ENCODE data around the gene COL15A1. TPM values are rescaled to one million over a fixed set of nuclear protein-coding genes. Genes with fewer than 3 reads are reported as not detected.

The COL15A1 gene
- total and polyA plus RNA-seq, 2 of the 13 experiments (the other 11 are each of a cell fraction or from before 2014, with no cell fraction given): not detected

DNA sequence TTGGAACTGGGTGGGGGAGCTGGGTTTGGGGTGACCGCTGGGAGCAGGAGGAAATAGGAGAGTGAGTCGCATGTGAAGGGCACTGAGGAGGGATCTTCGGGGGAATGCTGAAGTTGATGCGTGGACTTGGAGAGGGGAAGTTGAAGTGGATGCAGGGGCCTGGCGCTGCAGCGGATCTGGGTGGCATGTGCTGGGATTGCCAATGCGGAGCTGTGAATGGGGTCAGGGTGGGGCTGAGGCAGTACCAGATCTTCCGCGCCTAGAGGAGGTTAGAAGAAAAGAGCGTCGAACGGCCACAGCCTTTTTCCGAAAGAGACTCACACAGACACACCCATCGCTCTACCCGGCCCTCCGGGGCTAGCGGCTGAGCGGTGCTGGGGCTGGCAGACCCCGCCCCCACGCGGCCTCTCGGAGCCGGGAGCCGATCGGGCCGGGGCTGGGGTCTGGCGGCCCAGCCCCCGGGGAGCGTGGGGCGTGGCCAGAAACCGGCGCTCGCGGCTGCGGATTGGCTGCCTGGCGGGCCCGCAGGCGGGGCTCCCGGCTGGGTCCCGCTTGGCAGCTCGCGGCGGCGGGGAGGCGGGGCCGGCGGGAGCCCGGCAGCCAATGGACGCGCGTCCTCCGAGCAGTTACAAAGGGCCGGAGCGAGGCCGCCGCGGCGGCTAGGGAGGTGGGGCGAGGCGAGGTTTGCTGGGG is 160.9 kb downstream of the COL15A1 start, which contains the start of gene TGFBR1 (continued):
- TF ChIP-seq, protein P1, sequence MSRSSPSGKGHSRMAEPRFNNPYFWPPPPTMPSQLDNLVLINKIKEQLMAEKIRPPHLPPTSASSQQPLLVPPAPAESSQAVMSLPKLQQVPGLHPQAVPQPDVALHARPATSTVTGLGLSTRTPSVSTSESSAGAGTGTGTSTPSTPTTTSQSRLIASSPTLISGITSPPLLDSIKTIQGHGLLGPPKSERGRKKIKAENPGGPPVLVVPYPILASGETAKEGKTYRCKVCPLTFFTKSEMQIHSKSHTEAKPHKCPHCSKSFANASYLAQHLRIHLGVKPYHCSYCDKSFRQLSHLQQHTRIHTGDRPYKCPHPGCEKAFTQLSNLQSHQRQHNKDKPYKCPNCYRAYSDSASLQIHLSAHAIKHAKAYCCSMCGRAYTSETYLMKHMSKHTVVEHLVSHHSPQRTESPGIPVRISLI (CRISPR knock-in tag; IDR thresholded peaks at IDR 0.05; ENCODE audit: borderline replicate concordance): no peak
- TF ChIP-seq YEATS2 (CRISPR knock-in tag; IDR thresholded peaks at IDR 0.05; ENCODE audit: borderline replicate concordance) (0 out of 2 replicates have a peak, but pooled peaks have one; percentile 20), EHMT2 (IDR thresholded peaks at IDR 0.05; ENCODE audit: borderline replicate concordance, low read depth, low read length) (no peak), SETDB1 (CRISPR knock-in tag; IDR thresholded peaks at IDR 0.05; ENCODE audit: borderline replicate concordance) (no peak), ZNF766 (CRISPR knock-in tag; IDR thresholded peaks at IDR 0.05; ENCODE audit: borderline replicate concordance) (0 out of 2 replicates have a peak, but pooled peaks have one; percentile 42), ZSCAN20 (CRISPR knock-in tag; IDR thresholded peaks at IDR 0.05; ENCODE audit: borderline replicate concordance) (0 out of 2 replicates have a peak, but pooled peaks have one; percentile 33)
- TF ChIP-seq, protein P2, sequence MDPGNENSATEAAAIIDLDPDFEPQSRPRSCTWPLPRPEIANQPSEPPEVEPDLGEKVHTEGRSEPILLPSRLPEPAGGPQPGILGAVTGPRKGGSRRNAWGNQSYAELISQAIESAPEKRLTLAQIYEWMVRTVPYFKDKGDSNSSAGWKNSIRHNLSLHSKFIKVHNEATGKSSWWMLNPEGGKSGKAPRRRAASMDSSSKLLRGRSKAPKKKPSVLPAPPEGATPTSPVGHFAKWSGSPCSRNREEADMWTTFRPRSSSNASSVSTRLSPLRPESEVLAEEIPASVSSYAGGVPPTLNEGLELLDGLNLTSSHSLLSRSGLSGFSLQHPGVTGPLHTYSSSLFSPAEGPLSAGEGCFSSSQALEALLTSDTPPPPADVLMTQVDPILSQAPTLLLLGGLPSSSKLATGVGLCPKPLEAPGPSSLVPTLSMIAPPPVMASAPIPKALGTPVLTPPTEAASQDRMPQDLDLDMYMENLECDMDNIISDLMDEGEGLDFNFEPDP (CRISPR knock-in tag; conservative IDR thresholded peaks at IDR 0.05): no peak
- TF ChIP-seq, protein P3, sequence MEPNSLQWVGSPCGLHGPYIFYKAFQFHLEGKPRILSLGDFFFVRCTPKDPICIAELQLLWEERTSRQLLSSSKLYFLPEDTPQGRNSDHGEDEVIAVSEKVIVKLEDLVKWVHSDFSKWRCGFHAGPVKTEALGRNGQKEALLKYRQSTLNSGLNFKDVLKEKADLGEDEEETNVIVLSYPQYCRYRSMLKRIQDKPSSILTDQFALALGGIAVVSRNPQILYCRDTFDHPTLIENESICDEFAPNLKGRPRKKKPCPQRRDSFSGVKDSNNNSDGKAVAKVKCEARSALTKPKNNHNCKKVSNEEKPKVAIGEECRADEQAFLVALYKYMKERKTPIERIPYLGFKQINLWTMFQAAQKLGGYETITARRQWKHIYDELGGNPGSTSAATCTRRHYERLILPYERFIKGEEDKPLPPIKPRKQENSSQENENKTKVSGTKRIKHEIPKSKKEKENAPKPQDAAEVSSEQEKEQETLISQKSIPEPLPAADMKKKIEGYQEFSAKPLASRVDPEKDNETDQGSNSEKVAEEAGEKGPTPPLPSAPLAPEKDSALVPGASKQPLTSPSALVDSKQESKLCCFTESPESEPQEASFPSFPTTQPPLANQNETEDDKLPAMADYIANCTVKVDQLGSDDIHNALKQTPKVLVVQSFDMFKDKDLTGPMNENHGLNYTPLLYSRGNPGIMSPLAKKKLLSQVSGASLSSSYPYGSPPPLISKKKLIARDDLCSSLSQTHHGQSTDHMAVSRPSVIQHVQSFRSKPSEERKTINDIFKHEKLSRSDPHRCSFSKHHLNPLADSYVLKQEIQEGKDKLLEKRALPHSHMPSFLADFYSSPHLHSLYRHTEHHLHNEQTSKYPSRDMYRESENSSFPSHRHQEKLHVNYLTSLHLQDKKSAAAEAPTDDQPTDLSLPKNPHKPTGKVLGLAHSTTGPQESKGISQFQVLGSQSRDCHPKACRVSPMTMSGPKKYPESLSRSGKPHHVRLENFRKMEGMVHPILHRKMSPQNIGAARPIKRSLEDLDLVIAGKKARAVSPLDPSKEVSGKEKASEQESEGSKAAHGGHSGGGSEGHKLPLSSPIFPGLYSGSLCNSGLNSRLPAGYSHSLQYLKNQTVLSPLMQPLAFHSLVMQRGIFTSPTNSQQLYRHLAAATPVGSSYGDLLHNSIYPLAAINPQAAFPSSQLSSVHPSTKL (CRISPR knock-in tag; IDR thresholded peaks at IDR 0.05): no peak
- TF ChIP-seq, protein P4, sequence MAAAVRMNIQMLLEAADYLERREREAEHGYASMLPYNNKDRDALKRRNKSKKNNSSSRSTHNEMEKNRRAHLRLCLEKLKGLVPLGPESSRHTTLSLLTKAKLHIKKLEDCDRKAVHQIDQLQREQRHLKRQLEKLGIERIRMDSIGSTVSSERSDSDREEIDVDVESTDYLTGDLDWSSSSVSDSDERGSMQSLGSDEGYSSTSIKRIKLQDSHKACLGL (CRISPR knock-in tag; IDR thresholded peaks at IDR 0.05): no peak
- TF ChIP-seq, protein P5, sequence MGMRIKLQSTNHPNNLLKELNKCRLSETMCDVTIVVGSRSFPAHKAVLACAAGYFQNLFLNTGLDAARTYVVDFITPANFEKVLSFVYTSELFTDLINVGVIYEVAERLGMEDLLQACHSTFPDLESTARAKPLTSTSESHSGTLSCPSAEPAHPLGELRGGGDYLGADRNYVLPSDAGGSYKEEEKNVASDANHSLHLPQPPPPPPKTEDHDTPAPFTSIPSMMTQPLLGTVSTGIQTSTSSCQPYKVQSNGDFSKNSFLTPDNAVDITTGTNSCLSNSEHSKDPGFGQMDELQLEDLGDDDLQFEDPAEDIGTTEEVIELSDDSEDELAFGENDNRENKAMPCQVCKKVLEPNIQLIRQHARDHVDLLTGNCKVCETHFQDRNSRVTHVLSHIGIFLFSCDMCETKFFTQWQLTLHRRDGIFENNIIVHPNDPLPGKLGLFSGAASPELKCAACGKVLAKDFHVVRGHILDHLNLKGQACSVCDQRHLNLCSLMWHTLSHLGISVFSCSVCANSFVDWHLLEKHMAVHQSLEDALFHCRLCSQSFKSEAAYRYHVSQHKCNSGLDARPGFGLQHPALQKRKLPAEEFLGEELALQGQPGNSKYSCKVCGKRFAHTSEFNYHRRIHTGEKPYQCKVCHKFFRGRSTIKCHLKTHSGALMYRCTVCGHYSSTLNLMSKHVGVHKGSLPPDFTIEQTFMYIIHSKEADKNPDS (CRISPR knock-in tag; IDR thresholded peaks at IDR 0.05): no peak
- TF ChIP-seq, protein P6, sequence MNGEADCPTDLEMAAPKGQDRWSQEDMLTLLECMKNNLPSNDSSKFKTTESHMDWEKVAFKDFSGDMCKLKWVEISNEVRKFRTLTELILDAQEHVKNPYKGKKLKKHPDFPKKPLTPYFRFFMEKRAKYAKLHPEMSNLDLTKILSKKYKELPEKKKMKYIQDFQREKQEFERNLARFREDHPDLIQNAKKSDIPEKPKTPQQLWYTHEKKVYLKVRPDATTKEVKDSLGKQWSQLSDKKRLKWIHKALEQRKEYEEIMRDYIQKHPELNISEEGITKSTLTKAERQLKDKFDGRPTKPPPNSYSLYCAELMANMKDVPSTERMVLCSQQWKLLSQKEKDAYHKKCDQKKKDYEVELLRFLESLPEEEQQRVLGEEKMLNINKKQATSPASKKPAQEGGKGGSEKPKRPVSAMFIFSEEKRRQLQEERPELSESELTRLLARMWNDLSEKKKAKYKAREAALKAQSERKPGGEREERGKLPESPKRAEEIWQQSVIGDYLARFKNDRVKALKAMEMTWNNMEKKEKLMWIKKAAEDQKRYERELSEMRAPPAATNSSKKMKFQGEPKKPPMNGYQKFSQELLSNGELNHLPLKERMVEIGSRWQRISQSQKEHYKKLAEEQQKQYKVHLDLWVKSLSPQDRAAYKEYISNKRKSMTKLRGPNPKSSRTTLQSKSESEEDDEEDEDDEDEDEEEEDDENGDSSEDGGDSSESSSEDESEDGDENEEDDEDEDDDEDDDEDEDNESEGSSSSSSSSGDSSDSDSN (CRISPR knock-in tag; IDR thresholded peaks at IDR 0.05): peak; percentile 17; the same call in 1 of the 2 replicates
- TF ChIP-seq, protein P7, sequence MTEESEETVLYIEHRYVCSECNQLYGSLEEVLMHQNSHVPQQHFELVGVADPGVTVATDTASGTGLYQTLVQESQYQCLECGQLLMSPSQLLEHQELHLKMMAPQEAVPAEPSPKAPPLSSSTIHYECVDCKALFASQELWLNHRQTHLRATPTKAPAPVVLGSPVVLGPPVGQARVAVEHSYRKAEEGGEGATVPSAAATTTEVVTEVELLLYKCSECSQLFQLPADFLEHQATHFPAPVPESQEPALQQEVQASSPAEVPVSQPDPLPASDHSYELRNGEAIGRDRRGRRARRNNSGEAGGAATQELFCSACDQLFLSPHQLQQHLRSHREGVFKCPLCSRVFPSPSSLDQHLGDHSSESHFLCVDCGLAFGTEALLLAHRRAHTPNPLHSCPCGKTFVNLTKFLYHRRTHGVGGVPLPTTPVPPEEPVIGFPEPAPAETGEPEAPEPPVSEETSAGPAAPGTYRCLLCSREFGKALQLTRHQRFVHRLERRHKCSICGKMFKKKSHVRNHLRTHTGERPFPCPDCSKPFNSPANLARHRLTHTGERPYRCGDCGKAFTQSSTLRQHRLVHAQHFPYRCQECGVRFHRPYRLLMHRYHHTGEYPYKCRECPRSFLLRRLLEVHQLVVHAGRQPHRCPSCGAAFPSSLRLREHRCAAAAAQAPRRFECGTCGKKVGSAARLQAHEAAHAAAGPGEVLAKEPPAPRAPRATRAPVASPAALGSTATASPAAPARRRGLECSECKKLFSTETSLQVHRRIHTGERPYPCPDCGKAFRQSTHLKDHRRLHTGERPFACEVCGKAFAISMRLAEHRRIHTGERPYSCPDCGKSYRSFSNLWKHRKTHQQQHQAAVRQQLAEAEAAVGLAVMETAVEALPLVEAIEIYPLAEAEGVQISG (CRISPR knock-in tag; IDR thresholded peaks at IDR 0.05): no peak
